Measurements from ENCODE around the gene TMEM258.

TMEM258 gene

GRCh38 chr11:61774411-61774810, 18.0 kb downstream of the TMEM258 start:
- no peak for DNase-seq

GRCh38 chr11:61773809-61774208, 18.6 kb downstream of the TMEM258 start:
- no peak for DNase-seq

GRCh38 chr11:61773356-61773755, 19.0 kb downstream of the TMEM258 start:
- DNase-seq, result no peak

- no peak for DNase-seq
These were observed 20.4 kb downstream of the TMEM258 start for GRCh38 chr11:61771985-61772455.

- DNase-seq, result no peak
These were observed 21.1 kb downstream of the TMEM258 start for GRCh38 chr11:61771195-61771894.

- no peak for DNase-seq
These were observed 22.3 kb downstream of the TMEM258 start for GRCh38 chr11:61769946-61770683.

- DNase-seq, result no peak
These were observed 23.1 kb downstream of the TMEM258 start for GRCh38 chr11:61769169-61769920.

GRCh38 chr11:61768376-61769076, 23.9 kb downstream of the TMEM258 start:
- no peak for DNase-seq

GRCh38 chr11:61766353-61766841, 26.0 kb downstream of the TMEM258 start:
- no peak for DNase-seq

- DNase-seq, result no peak
These were observed 26.7 kb downstream of the TMEM258 start for GRCh38 chr11:61765550-61766253.

GRCh38 chr11:61764606-61765260, 27.7 kb downstream of the TMEM258 start:
- no peak for DNase-seq

- DNase-seq, result no peak
These were observed 28.3 kb downstream of the TMEM258 start for GRCh38 chr11:61763930-61764605.

- no peak for DNase-seq
These were observed 29.6 kb downstream of the TMEM258 start for GRCh38 chr11:61762798-61763197.

GRCh38 chr11:61762223-61762615, 30.2 kb downstream of the TMEM258 start:
- DNase-seq, result no peak

- no peak for DNase-seq
These were observed 30.8 kb downstream of the TMEM258 start for GRCh38 chr11:61761440-61762222.

- DNase-seq, result no peak
These were observed 31.5 kb downstream of the TMEM258 start for GRCh38 chr11:61760946-61761345.

GRCh38 chr11:61757213-61757862, 35.1 kb downstream of the TMEM258 start:
- DNase-seq, result no peak

GRCh38 chr11:61756452-61757212, 35.8 kb downstream of the TMEM258 start:
- no peak for DNase-seq

GRCh38 chr11:61756147-61756451, 36.3 kb downstream of the TMEM258 start:
- no peak for DNase-seq
